Activated T-helper 1 cell treated with Interleukin-2 at 50 U/mL for 16 hours (primary cell): Measurements from ENCODE around the gene LOC101059915.
A peak's percentile ranks its signal among the peaks of the same experiment; 100 is the strongest.

Experiments
- DNase-seq: peaks from one replicate; pipeline ENCODE4 v3.0.0-alpha.2; 2020; ENCODE audit warnings: low read depth

The LOC101059915 gene

GRCh38 chrX:71667328-71668247 is at the start of gene LOC101059915:
TSS of gene LOC101059915 (plus strand) at chrX:71667546.
- DNase-seq = no peak

- DNase-seq = no peak
Observed at GRCh38 chrX:71617742-71618141, 49.6 kb upstream of the LOC101059915 start.

GRCh38 chrX:71618303-71618721 is 49.0 kb upstream of the LOC101059915 start, which contains the start of gene CXCR3:
TSS of gene CXCR3 (minus strand) at chrX:71618511. CDS start at chrX:71618449, 62 bp downstream.
- peak; percentile 54 for DNase-seq

- no peak for DNase-seq
Observed at GRCh38 chrX:71618787-71619186, 48.6 kb upstream of the LOC101059915 start.

GRCh38 chrX:71619193-71619592 is 48.2 kb upstream of the LOC101059915 start:
- peak; percentile 29 for DNase-seq

GRCh38 chrX:71619986-71620385 is 47.4 kb upstream of the LOC101059915 start:
- DNase-seq = no peak

- no peak for DNase-seq
Observed at GRCh38 chrX:71621603-71622002, 45.7 kb upstream of the LOC101059915 start.

- DNase-seq = no peak
Observed at GRCh38 chrX:71622032-71622575, 45.2 kb upstream of the LOC101059915 start.

GRCh38 chrX:71622576-71623450 is 44.5 kb upstream of the LOC101059915 start:
- peak; percentile 72 for DNase-seq

- no peak for DNase-seq
Observed at GRCh38 chrX:71623714-71624113, 43.6 kb upstream of the LOC101059915 start.

GRCh38 chrX:71625471-71625870 is 41.9 kb upstream of the LOC101059915 start:
- DNase-seq = no peak

- DNase-seq = no peak
Observed at GRCh38 chrX:71626576-71626975, 40.8 kb upstream of the LOC101059915 start.

- DNase-seq = no peak
Observed at GRCh38 chrX:71627588-71628404, 39.5 kb upstream of the LOC101059915 start.

GRCh38 chrX:71629467-71629866 is 37.9 kb upstream of the LOC101059915 start:
- no peak for DNase-seq

GRCh38 chrX:71632923-71633657 is 34.3 kb upstream of the LOC101059915 start:
- no peak for DNase-seq

- no peak for DNase-seq
Observed at GRCh38 chrX:71634366-71634765, 33.0 kb upstream of the LOC101059915 start.

GRCh38 chrX:71636438-71637252 is 30.7 kb upstream of the LOC101059915 start:
- no peak for DNase-seq

- no peak for DNase-seq
Observed at GRCh38 chrX:71637253-71637618, 30.1 kb upstream of the LOC101059915 start.

- DNase-seq = no peak
Observed at GRCh38 chrX:71637848-71638247, 29.5 kb upstream of the LOC101059915 start.

- no peak for DNase-seq
Observed at GRCh38 chrX:71638409-71638808, 28.9 kb upstream of the LOC101059915 start.
